Large intestine (tissue), 3 donors: ENCODE data around the gene TP73. TPM values are rescaled to one million over a fixed set of nuclear protein-coding genes. Genes with fewer than 3 reads are reported as not detected.

ENCODE experiments used
- DNase-seq, 2 donors: peaks; one replicate each; pipeline versions ENCODE4 v3.0.0 to v3.0.0-alpha.2; 2013
- H3K27ac ChIP-seq: one replicate; pipeline ENCODE4 v1.5.1; 2013; ENCODE audit warnings: low read length
- H3K27me3 ChIP-seq: 2 replicates; pipeline ENCODE4 v1.6.1; 2013; ENCODE audit warnings: low read length; ENCODE audit not compliant: control insufficient read depth, insufficient read depth
- H3K36me3 ChIP-seq: 2 replicates; pipeline ENCODE4 v1.6.1; 2013; ENCODE audit warnings: low read length; ENCODE audit not compliant: control insufficient read depth, insufficient read depth
- H3K4me1 ChIP-seq: one replicate; pipeline ENCODE4 v1.6.1; 2013; ENCODE audit warnings: low read length; ENCODE audit not compliant: control insufficient read depth, insufficient read depth
- H3K4me3 ChIP-seq: one replicate; pipeline ENCODE4 v1.5.1; 2013; ENCODE audit warnings: low read length
- H3K9me3 ChIP-seq: one replicate; pipeline ENCODE4 v1.6.1; 2013; ENCODE audit warnings: mild to moderate bottlenecking, low read depth, low read length, moderate library complexity; ENCODE audit not compliant: control insufficient read depth
- WGBS: methylation state at CpG from one replicate; pipeline ENCODE4 v1.1.5; 2013; ENCODE audit warnings: low lambda C conversion rate; ENCODE audit not compliant: insufficient coverage; 5-methylcytosine and 5-hydroxymethylcytosine counted together
- polyA plus RNA-seq: library from polyadenylated mRNA; unstranded; fragments of 120-200 nt; gene quantifications from one replicate; pipeline ENCODE4 v1.2.1, GENCODE V29; 2013

The TP73 gene
- polyA plus RNA-seq, 1 donor: 0.55 TPM

- H3K27ac ChIP-seq: no peak overlapping the region
- no peak for DNase-seq
- WGBS: no CpG with 5 or more reads among the region's 16 CpGs
- H3K4me1 ChIP-seq: peaks cover 7% of the 10 kb centered on the region
- no peaks in the 10 kb centered on the region for H3K27me3 ChIP-seq
- no peak overlapping the region for H3K4me3 ChIP-seq
- H3K9me3 ChIP-seq: no peaks in the 10 kb centered on the region
- H3K36me3 ChIP-seq: peaks cover 63% of the 10 kb centered on the region
These were observed 22.7 kb upstream of the TP73 start for GRCh38 chr1:3629561-3630160.

GRCh38 chr1:3630161-3630611 is 22.1 kb upstream of the TP73 start:
- Histone ChIP-seq H3K9me3 (no peaks in the 10 kb centered on the region), H3K36me3 (peaks cover 68% of the 10 kb centered on the region), H3K4me3 (no peak overlapping the region), H3K27ac (no peak overlapping the region), H3K4me1 (peaks cover 7% of the 10 kb centered on the region), H3K27me3 (no peaks in the 10 kb centered on the region)
- WGBS: no CpG with 5 or more reads among the region's 11 CpGs
- no peak for DNase-seq

GRCh38 chr1:3630914-3631313 is 21.4 kb upstream of the TP73 start:
- Histone ChIP-seq H3K36me3 (peaks cover 73% of the 10 kb centered on the region), H3K9me3 (no peaks in the 10 kb centered on the region), H3K4me3 (no peak overlapping the region), H3K27ac (no peak overlapping the region), H3K4me1 (peaks cover 5% of the 10 kb centered on the region), H3K27me3 (no peaks in the 10 kb centered on the region)
- DNase-seq: no peak
- WGBS: no CpG with 5 or more reads among the region's 9 CpGs

- DNase-seq: no peak
- H3K36me3 ChIP-seq: peaks cover 79% of the 10 kb centered on the region
These were observed 20.7 kb upstream of the TP73 start for GRCh38 chr1:3631320-3632260.

GRCh38 chr1:3632298-3632697 is 20.0 kb upstream of the TP73 start:
- WGBS: no CpG with 5 or more reads among the region's 17 CpGs
- no peak overlapping the region for H3K27ac ChIP-seq
- H3K4me3 ChIP-seq: no peak overlapping the region
- no peaks in the 10 kb centered on the region for H3K4me1 ChIP-seq
- H3K9me3 ChIP-seq: no peaks in the 10 kb centered on the region
- no peak for DNase-seq
- peaks cover 80% of the 10 kb centered on the region for H3K36me3 ChIP-seq
- no peaks in the 10 kb centered on the region for H3K27me3 ChIP-seq

More at GRCh38 chr1:3631320-3632260, 20.7 kb upstream of the TP73 start:
- WGBS: no CpG with 5 or more reads among the region's 36 CpGs
- Histone ChIP-seq H3K9me3 (no peaks in the 10 kb centered on the region), H3K27me3 (no peaks in the 10 kb centered on the region), H3K4me3 (no peak overlapping the region), H3K27ac (no peak overlapping the region), H3K4me1 (peaks cover under 1% of the 10 kb centered on the region)

GRCh38 chr1:3632716-3633343 is 19.5 kb upstream of the TP73 start:
- Histone ChIP-seq H3K27ac (no peak overlapping the region), H3K9me3 (no peaks in the 10 kb centered on the region), H3K36me3 (peaks cover 80% of the 10 kb centered on the region), H3K4me3 (no peak overlapping the region), H3K27me3 (no peaks in the 10 kb centered on the region), H3K4me1 (no peaks in the 10 kb centered on the region)
- DNase-seq: no peak
- WGBS: 100% methylated on average over 1 of the region's 26 CpGs

- WGBS: 100% methylated on average over 1 of the region's 28 CpGs
- H3K27ac ChIP-seq: no peak overlapping the region
- H3K4me1 ChIP-seq: no peaks in the 10 kb centered on the region
- H3K9me3 ChIP-seq: no peaks in the 10 kb centered on the region
- no peak for DNase-seq
- peaks cover 80% of the 10 kb centered on the region for H3K36me3 ChIP-seq
- H3K4me3 ChIP-seq: no peak overlapping the region
- no peaks in the 10 kb centered on the region for H3K27me3 ChIP-seq
These were observed 18.8 kb upstream of the TP73 start for GRCh38 chr1:3633344-3634058.

- H3K9me3 ChIP-seq: no peaks in the 10 kb centered on the region
- no peaks in the 10 kb centered on the region for H3K27me3 ChIP-seq
- no peak for DNase-seq
- H3K27ac ChIP-seq: no peak overlapping the region
- WGBS: no CpG with 5 or more reads among the region's 22 CpGs
- no peak overlapping the region for H3K4me3 ChIP-seq
- peaks cover 75% of the 10 kb centered on the region for H3K36me3 ChIP-seq
- no peaks in the 10 kb centered on the region for H3K4me1 ChIP-seq
These were observed 18.1 kb upstream of the TP73 start for GRCh38 chr1:3634059-3634800.

- no peak for DNase-seq
- WGBS: no CpG with 5 or more reads among the region's 14 CpGs
- Histone ChIP-seq H3K9me3 (no peaks in the 10 kb centered on the region), H3K4me3 (no peak overlapping the region), H3K36me3 (peaks cover 61% of the 10 kb centered on the region), H3K27ac (no peak overlapping the region), H3K27me3 (no peaks in the 10 kb centered on the region), H3K4me1 (no peaks in the 10 kb centered on the region)
These were observed 16.2 kb upstream of the TP73 start for GRCh38 chr1:3636080-3636479.
